Hepatocyte (in vitro differentiated cells): ENCODE measurements around the gene SCFD2.

Source experiments
- EZH2 ChIP-seq: fragments of 200-600 bp; sonication (generic); IDR thresholded peaks from 2 replicates; pipeline ENCODE4 v1.6.1; 2016; ENCODE audit warnings: antibody characterized with exemption, mild to moderate bottlenecking, borderline replicate concordance
- EZH2phosphoT487 ChIP-seq: fragments of 200-600 bp; sonication (generic); IDR thresholded peaks from one replicate; pipeline ENCODE4 v1.6.1; 2018; ENCODE audit warnings: antibody characterized with exemption, mild to moderate bottlenecking, low read depth, moderate library complexity; ENCODE audit not compliant: unreplicated experiment, severe bottlenecking
- TF ChIP-seq, protein P1 (sequence below): fragments of 200-600 bp; sonication (generic); IDR thresholded peaks from 2 replicates; pipeline ENCODE4 v1.5.1; 2016; ENCODE audit warnings: antibody characterized with exemption, mild to moderate bottlenecking; ENCODE audit not compliant: poor library complexity

- TF ChIP-seq, protein P1, sequence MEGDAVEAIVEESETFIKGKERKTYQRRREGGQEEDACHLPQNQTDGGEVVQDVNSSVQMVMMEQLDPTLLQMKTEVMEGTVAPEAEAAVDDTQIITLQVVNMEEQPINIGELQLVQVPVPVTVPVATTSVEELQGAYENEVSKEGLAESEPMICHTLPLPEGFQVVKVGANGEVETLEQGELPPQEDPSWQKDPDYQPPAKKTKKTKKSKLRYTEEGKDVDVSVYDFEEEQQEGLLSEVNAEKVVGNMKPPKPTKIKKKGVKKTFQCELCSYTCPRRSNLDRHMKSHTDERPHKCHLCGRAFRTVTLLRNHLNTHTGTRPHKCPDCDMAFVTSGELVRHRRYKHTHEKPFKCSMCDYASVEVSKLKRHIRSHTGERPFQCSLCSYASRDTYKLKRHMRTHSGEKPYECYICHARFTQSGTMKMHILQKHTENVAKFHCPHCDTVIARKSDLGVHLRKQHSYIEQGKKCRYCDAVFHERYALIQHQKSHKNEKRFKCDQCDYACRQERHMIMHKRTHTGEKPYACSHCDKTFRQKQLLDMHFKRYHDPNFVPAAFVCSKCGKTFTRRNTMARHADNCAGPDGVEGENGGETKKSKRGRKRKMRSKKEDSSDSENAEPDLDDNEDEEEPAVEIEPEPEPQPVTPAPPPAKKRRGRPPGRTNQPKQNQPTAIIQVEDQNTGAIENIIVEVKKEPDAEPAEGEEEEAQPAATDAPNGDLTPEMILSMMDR = no peak
- no peak for TF ChIP-seq EZH2phosphoT487
- no peak for TF ChIP-seq EZH2
These were observed 12.3 kb upstream of the SCFD2 start for GRCh38 chr4:53378171-53378482.
